Suppressor macrophage treated with lipopolysaccharide for 4 hours (primary cell): ENCODE results near the gene RELA.
"Not testable (repeated sequence)": the region's sequence is repeated elsewhere in the genome, so short reads cannot be mapped to it uniquely, and the experiment has no call there.

ENCODE experiments used
- DNase-seq: peaks from one replicate; pipeline ENCODE4 v3.0.0-alpha.2; 2020

RELA gene

DNA sequence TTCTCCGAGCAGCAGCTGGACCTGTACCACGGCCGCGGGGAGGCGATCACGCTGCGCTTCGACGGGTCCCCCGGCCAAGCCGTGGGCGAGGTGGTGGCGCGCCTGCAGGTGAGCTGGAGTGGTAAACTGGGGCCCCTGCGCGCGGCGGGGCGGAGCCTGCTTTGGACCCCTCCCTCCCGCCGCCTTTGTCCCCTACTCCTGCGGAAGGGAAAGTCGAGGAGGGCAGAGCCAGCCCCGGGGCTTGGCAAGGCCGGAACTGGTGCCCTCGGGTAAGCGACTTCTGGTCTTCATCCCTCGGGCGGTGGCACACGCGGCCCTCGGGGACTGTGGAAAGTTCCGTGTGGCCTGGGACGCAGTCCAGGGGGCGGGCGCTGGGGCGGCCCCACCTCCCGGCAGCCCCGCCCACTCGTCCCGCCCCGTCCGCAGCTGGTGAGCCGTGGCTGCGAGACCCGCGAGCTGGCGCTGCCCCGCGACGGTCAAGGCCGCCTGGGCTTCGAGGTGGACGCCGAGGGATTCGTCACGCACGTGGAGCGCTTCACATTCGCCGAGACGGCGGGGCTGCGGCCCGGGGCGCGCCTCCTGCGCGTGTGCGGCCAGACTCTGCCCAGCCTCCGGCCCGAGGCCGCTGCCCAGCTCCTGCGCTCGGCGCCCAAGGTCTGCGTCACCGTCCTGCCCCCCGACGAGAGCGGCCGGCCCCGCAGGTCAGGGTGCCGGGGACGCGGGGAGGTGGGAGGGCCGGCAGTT is 15.6 kb downstream of the RELA start:
- no peak for DNase-seq

- no peak for DNase-seq
Observed at GRCh38 chr11:65646288-65646957, 16.3 kb downstream of the RELA start.

DNA sequence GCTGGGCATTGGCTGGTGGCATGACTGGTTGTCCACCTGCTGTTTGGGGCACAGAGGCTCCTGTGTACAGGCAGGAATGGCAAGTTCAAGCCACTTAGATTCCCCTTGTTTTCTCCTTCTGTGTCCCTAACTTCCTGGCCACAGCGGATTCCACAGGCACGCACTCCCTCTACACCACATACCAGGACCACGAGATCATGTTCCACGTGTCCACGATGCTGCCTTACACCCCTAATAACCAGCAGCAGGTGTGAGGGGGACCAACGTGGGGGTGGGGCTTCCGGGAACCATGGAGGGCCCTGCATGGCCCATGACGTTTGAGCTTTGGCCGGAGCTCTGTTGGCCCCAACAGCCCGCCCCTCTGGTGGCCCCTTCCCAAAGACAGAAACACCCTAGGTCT is 17.0 kb downstream of the RELA start:
- DNase-seq: no peak

GRCh38 chr11:65644837-65645236 is 17.9 kb downstream of the RELA start:
- no peak for DNase-seq

- DNase-seq: no peak
Observed at GRCh38 chr11:65643971-65644370, 18.7 kb downstream of the RELA start.

- DNase-seq: no peak
Observed at GRCh38 chr11:65642014-65642671, 20.6 kb downstream of the RELA start.

DNA sequence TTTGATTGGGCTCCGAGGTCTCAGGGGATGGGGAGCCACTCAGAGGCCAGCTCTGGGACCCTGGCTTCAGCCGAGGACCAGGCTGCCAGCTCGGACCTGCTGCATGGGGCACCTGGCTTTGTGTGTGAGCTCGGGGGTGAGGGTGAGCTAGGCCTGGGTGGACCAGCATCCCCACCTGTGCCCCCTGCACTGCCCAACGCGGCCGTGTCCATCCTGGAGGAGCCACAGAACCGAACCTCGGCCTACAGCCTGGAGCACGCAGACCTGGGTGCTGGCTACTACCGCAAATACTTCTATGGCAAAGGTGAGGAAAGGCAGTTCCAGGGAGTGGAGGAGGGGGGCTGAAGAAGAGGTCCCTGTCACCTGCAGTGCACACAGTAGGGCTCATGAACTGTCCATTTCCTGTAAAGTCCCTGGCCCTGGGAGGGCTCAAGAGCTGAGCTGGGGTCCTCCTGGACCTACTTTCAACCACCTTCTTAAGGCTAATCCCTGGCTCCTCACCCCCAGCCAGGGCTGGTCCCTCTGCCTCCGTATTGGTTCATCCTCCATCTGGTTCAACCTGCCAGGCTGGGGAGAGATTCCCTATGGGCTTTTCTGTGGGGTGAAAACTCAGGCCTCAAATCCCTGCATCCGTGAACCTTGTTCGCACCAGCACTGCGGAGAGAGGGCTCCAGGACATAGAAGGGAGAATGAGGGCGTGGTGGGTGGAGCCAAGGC is 21.3 kb downstream of the RELA start:
- no peak for DNase-seq

- DNase-seq: peak; percentile 53
Observed at GRCh38 chr11:65640483-65641296, 22.0 kb downstream of the RELA start.

GRCh38 chr11:65639623-65640482 is 22.9 kb downstream of the RELA start:
- peak; percentile 13 for DNase-seq

- not testable (repeated sequence) for DNase-seq
Observed at GRCh38 chr11:65639228-65639597, 23.5 kb downstream of the RELA start.

DNA sequence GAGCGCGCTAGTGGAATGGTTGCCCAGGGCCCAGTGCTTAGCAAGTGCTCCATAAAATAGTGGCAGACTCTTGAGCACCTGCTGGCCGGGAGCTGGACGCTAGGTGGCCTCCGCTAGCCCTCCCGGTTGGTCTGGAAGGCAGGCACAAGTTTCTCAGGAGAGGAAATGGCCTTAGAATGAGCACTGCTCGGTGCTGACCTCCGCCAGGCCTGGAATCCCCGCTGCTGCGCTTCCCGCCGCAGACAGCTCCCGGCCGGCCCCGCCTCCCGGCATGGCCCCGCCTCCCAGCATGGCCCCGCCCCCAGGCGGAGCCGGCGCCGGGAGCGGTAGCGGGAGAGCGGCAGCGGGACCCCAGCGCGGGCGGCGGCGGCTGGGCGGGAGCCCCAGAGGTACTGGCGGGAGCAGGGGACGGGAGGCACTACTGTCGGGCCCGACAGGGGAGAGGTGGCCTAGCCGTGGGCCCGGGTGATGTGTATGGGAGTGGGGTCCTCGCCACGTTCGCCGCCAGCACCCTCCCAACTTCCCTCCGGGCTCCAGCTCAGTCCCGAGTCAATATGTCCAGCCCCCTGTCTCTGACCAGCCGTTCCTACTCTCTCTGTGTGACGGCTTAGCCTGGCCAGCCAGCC is 24.8 kb downstream of the RELA start, which contains the start of gene SIPA1:
Gene SIPA1 (plus strand): TSS at position 308 of the 626 bp plus-strand sequence. CDS start 2,821 bp downstream, outside the sequence.
- peak; percentile 91 for DNase-seq

DNA sequence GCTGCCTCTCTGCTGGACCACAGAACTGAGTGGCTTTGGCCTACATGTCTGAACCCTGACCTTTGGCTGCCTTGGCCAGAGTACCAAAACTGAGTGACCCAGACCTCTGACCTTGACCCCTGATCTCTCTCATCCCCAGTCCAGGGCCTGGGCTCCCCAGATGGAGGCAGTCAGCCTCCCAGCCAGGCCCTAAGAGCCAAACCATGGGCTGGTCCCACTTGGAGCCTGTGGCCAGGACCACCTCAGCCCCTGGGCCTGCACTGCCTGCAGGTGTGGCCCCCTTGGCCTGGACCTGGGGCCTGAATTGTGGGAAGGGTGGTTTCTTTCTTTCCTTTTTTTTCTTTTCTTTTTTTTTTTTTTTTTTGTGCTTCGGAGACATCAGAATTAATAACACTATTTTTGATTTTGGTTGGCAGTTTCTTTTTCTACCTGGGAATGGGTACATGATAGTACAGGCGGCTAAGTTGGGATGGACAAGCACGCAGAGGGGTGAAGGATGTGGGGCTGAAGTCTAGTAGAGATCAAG is 25.6 kb downstream of the RELA start:
- DNase-seq: no peak

DNA sequence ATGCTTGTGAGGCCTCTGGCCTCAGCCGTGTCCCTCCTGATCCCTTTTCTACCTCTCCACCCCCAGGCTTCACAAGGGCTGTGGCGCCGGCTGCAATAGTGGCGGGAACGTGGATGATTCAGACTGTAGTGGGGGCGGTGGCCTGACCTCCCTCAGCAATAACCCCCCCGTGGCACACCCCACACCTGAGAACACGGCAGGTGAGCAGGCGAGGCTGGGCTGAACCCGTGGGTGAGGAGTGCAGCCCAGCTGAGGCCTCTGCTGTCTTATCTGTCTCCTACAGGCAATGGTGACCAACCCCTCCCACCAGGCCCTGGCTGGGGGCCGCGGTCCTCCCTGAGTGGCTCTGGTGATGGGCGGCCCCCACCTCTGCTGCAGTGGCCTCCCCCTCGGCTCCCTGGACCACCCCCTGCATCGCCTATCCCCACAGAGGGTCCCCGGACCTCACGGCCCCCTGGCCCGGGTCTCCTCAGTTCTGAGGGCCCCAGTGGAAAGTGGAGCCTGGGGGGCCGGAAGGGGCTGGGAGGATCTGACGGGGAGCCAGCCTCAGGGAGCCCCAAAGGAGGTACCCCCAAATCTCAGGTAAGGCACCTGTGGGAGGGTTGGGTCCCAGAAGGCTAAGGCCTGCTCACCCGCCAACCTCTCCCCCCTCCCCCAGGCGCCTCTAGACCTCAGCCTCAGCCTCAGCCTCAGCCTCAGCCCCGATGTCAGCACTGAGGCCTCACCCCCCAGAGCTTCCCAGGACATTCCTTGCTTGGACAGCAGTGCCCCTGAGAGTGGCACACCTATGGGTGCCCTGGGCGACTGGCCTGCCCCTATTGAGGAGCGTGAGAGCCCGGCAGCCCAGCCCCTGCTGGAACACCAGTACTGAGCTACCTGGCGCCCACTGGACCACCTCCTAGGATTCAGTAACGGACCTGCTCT is 26.3 kb downstream of the RELA start:
- DNase-seq: no peak

GRCh38 chr11:65634905-65635731 is 27.6 kb downstream of the RELA start:
- DNase-seq: no peak

- no peak for DNase-seq
Observed at GRCh38 chr11:65634440-65634839, 28.3 kb downstream of the RELA start.

GRCh38 chr11:65634109-65634436 is 28.6 kb downstream of the RELA start:
- DNase-seq: no peak

DNA sequence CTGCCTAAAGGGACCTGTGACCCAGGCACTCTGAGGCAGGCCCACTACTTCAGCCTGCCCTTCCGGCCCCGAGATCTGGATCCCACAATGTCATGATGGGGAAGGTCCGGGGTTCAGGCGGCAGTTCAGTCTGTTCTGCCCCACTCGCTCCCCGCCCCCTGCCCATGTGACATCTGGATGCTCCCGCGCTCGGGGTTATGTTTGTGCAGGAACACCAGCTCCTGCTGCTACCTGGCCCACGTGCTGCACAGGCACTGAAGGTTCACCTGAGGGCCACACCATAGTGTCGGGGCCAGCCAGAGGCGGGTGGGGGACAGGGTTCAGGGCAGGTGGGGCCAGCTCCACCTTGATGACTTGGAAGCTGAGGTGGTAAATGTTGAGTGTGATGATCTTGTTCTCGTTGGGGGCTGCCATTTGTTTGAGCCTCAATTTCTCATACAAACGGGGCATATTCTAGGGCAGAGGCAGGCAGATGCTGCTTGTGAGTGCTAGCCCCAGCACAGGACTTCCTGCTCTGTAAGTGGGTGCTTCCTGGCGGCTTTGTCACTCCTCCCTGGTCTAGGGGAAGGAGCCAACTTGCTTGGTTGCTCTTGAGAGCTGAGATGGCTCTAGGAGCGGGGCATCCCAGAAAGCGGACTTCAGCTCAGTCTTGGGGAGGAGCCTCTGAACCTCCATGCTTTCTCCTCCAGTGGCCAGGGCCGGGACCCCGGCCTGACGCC is 29.2 kb downstream of the RELA start:
- no peak for DNase-seq

DNA sequence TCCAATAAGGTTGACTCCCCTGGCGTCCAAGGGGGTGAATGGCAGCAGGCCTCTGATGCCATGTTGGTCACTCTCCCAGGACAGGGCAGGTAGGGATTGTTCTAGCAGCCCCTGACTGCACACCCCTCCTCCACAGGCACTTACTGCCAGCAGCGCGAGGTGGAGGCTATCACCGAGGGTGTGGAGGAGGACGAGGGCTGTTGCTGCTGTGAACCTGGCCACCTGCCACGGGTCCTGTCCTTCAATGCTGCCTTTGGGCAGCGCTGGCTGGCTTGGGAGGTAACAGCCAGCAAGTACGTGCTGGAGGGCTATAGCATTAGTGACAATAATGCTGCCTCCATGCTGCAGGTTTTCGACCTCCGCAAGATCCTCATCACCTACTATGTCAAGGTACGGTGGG is 32.5 kb downstream of the RELA start:
- DNase-seq: no peak
